ENCODE measurements around the gene INPP5A. TPM values are rescaled to one million over a fixed set of nuclear protein-coding genes. Genes with fewer than 3 reads are reported as not detected.

The INPP5A gene
- total and polyA plus RNA-seq, 2 donors (not counting 1 experiment from before 2014, with no cell fraction given) = 9.3 to 87.8 TPM

DNA sequence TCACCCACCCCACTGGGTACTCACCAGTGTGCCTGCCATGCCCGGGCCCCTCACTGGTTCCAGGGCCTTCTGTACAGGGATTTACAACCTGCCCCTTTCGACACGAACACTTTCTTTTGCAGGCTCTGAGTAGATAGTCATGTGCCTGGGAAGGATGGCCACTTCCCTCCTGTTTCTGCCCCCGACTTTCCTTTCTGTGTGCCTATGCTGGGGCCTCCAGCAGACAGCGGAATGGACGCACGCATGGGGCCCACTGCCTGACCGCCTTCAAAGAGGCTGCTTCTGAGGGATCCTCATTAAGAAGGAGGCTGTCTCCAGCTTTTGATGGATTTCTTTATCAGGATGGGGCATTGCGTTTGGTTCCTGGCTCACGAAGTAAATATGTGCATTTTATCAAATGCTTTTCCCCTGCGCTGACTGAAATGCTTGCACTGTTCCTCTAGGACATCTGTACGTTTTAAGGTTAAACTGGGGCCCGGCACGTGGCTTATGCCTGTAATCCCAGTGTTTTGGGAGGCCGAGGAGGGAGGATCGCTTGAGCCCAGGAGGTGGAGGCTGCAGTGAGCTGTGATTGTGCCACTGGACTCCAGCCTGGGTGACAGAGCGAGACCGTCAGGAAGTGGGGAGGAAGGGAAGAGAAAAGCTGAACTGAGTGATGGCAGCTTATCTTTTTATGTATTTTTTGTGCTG, 277.7 kb downstream of the INPP5A start:
- ChIA-PET CTCF (no interaction called here), POLR2A (no interaction called here)
- no peak for TF ChIP-seq EZH2 (IDR thresholded peaks at IDR 0.05; ENCODE audit: borderline replicate concordance, insufficient read depth, low read depth, low read length, poor library complexity, severe bottlenecking)
- 80% methylated on average over 18 of the region's 18 CpGs for WGBS (ENCODE audit: insufficient coverage)
- intact Hi-C loops (cut with micrococcal nuclease) = no loop called here
- peaks cover 16% of the 10 kb centered on the region for H3K27me3 Mint-ChIP-seq
- Histone ChIP-seq H2AFZ (ENCODE audit: insufficient read depth, low read depth, low read length, poor library complexity, severe bottlenecking) (no peak overlapping the region), H3K9ac (ENCODE audit: low read length) (no peak overlapping the region), H3K79me2 (ENCODE audit: control insufficient read depth, insufficient read depth, low read length) (no peaks in the 10 kb centered on the region), H3K4me3 (ENCODE audit: control extremely low read depth in 1 of 5, extremely low read depth in 1 of 5, insufficient read depth in 1 of 5, low read depth in 2 of 5, low read length in 4 of 5) (no peak overlapping the region), H3K9me3 (ENCODE audit: control extremely low read depth in 1 of 3, control insufficient read depth in 2 of 3, insufficient read depth in 1 of 3, low read length in 2 of 3) (peaks cover 0 to 18% (median 0%) of the 10 kb centered on the region in 3 donors), H3K36me3 (replicated peaks in 1 of 2; ENCODE audit: control extremely low read depth in 1 of 2, control insufficient read depth in 1 of 2, extremely low read depth in 1 of 2, insufficient read depth in 2 of 2, low read length in 1 of 2) (no peaks in the 10 kb centered on the region), H3K4me1 (ENCODE audit: control insufficient read depth in 2 of 2, insufficient read depth in 2 of 2, low read length in 2 of 2) (no peaks in the 10 kb centered on the region), H3K4me2 (replicated peaks; ENCODE audit: low read depth, low read length, poor library complexity, severe bottlenecking) (no peak overlapping the region), H3K27me3 (replicated peaks in 1 of 4; ENCODE audit: control extremely low read depth in 1 of 4, control insufficient read depth in 3 of 4, insufficient read depth in 4 of 4, low read length in 3 of 4) (peaks cover 0 to 3% (median 0%) of the 10 kb centered on the region in 4 experiments), H4K20me1 (ENCODE audit: control insufficient read depth, insufficient read depth, low read length, poor library complexity, severe bottlenecking) (no peaks in the 10 kb centered on the region), H3K27ac (ENCODE audit: low read length in 2 of 2) (no peak overlapping the region)
- no peaks in the 10 kb centered on the region for H3K4me1 Mint-ChIP-seq
- DNase-seq (no peak), ATAC-seq (ENCODE audit: low read depth) (no peak)
- H3K27ac Mint-ChIP-seq = no peak overlapping the region
- H3K9me3 Mint-ChIP-seq (ENCODE audit: insufficient read depth) = no peaks in the 10 kb centered on the region
- no peak overlapping the region for H3K4me3 Mint-ChIP-seq

DNA sequence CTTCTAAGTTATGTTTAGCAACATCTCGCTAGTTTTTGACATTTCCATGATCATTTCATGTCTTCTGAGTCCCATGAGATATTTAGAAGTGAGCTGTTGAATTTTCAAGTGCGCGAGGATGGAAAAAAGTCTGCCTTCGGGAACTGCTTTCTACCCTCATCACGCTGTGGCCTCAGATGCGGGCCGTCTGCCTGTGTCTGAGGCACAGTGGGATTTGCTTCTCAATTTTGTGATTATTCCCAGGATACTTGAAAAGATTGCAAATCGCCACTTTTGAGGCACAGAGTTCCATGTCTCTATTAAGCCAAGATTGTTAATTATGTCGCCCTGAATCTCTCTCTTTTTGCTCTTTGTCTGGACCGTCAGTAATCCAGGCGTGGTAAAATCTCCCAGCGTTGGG, 279.1 kb downstream of the INPP5A start:
- Histone ChIP-seq H3K27me3 (replicated peaks in 1 of 4; ENCODE audit: control extremely low read depth in 1 of 4, control insufficient read depth in 3 of 4, insufficient read depth in 4 of 4, low read length in 3 of 4) (peaks cover 0 to 3% (median 0%) of the 10 kb centered on the region in 4 experiments), H3K9me3 (ENCODE audit: control extremely low read depth in 1 of 3, control insufficient read depth in 2 of 3, insufficient read depth in 1 of 3, low read length in 2 of 3) (peaks cover 0 to 23% (median 0%) of the 10 kb centered on the region in 3 donors), H3K27ac (ENCODE audit: low read length in 2 of 2) (no peak overlapping the region), H3K79me2 (ENCODE audit: control insufficient read depth, insufficient read depth, low read length) (no peaks in the 10 kb centered on the region), H3K4me2 (replicated peaks; ENCODE audit: low read depth, low read length, poor library complexity, severe bottlenecking) (no peak overlapping the region), H2AFZ (ENCODE audit: insufficient read depth, low read depth, low read length, poor library complexity, severe bottlenecking) (no peak overlapping the region), H3K4me1 (ENCODE audit: control insufficient read depth in 2 of 2, insufficient read depth in 2 of 2, low read length in 2 of 2) (no peaks in the 10 kb centered on the region), H3K4me3 (ENCODE audit: control extremely low read depth in 1 of 5, extremely low read depth in 1 of 5, insufficient read depth in 1 of 5, low read depth in 2 of 5, low read length in 4 of 5) (no peak overlapping the region), H3K36me3 (replicated peaks in 1 of 2; ENCODE audit: control extremely low read depth in 1 of 2, control insufficient read depth in 1 of 2, extremely low read depth in 1 of 2, insufficient read depth in 2 of 2, low read length in 1 of 2) (no peaks in the 10 kb centered on the region), H4K20me1 (ENCODE audit: control insufficient read depth, insufficient read depth, low read length, poor library complexity, severe bottlenecking) (no peaks in the 10 kb centered on the region), H3K9ac (ENCODE audit: low read length) (no peak overlapping the region)
- DNase-seq = no peak
- Mint-ChIP-seq H3K27ac (no peak overlapping the region), H3K4me1 (no peaks in the 10 kb centered on the region), H3K9me3 (ENCODE audit: insufficient read depth) (no peaks in the 10 kb centered on the region), H3K4me3 (no peak overlapping the region), H3K27me3 (peaks cover 16% of the 10 kb centered on the region)
- intact Hi-C loops (cut with micrococcal nuclease) = no loop called here
- 94% methylated on average over 8 of the region's 12 CpGs for WGBS (ENCODE audit: insufficient coverage)
- no peak for ATAC-seq (ENCODE audit: low read depth)
- POLR2A ChIA-PET = no interaction called here
- TF ChIP-seq EZH2 (IDR thresholded peaks at IDR 0.05; ENCODE audit: borderline replicate concordance, insufficient read depth, low read depth, low read length, poor library complexity, severe bottlenecking) = no peak
- TF ChIP-seq, protein P1, sequence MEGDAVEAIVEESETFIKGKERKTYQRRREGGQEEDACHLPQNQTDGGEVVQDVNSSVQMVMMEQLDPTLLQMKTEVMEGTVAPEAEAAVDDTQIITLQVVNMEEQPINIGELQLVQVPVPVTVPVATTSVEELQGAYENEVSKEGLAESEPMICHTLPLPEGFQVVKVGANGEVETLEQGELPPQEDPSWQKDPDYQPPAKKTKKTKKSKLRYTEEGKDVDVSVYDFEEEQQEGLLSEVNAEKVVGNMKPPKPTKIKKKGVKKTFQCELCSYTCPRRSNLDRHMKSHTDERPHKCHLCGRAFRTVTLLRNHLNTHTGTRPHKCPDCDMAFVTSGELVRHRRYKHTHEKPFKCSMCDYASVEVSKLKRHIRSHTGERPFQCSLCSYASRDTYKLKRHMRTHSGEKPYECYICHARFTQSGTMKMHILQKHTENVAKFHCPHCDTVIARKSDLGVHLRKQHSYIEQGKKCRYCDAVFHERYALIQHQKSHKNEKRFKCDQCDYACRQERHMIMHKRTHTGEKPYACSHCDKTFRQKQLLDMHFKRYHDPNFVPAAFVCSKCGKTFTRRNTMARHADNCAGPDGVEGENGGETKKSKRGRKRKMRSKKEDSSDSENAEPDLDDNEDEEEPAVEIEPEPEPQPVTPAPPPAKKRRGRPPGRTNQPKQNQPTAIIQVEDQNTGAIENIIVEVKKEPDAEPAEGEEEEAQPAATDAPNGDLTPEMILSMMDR (IDR thresholded peaks at IDR 0.05) = no peak
- CTCF ChIA-PET = no interaction called here
